ENCODE results near the gene ATN1.

The ATN1 gene

DNA sequence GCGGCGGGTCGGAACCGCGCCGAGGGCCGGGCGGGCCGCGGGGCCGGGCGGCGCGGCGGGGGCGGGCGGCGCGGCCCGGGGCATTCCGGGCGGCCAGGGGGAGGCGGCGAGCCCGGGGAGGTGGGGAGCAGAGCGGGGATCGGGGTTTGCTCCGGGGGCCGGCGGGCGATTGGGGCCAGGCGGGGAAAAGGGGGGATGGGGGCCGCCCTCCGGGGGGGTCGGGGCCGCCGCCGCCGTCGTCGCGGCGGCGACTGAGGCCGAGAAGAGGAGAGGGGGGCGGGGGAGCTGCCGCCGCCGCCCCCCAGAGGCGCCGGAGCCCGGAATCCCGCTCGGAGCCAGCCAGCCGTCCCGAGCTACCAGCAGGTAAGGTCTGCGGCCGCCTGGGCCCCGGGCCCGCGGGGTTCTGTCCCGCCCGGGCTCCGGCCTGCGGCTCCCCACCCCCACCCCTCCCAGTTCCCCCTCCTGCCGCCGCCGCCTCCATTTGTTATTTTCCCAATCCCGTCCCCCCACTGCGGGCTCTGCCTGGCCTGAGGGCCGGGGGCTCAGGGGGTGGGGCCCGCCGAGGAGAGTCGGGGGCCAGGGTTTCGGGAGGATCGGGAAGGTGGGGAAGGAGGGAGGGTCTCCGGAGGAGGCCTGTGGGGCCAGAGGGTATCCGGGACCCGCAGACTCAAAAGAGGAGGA lies 403 bp downstream of the ATN1 start:
- DNase-seq: no peak

- no peak for DNase-seq
Observed at GRCh38 chr12:6928703-6929407, 1.1 kb downstream of the ATN1 start.

GRCh38 chr12:6929466-6930452 lies 2.0 kb downstream of the ATN1 start:
- no peak for DNase-seq

- DNase-seq: no peak
Observed at GRCh38 chr12:6932766-6933165, 5.0 kb downstream of the ATN1 start.

DNA sequence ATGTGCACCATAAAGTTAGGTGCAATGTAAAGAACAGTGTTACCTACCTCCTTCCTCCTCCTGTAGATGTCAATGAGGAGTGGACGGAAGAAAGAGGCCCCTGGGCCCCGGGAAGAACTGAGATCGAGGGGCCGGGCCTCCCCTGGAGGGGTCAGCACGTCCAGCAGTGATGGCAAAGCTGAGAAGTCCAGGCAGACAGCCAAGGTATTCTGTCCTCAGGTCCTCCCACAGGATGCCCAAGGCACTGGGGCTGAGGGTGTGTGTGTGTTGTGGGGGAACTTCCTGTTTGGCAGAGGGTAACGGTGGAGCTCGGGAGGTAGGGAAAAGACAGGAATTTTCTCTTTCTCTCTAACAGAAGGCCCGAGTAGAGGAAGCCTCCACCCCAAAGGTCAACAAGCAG lies 6.4 kb downstream of the ATN1 start:
- DNase-seq: no peak

DNA sequence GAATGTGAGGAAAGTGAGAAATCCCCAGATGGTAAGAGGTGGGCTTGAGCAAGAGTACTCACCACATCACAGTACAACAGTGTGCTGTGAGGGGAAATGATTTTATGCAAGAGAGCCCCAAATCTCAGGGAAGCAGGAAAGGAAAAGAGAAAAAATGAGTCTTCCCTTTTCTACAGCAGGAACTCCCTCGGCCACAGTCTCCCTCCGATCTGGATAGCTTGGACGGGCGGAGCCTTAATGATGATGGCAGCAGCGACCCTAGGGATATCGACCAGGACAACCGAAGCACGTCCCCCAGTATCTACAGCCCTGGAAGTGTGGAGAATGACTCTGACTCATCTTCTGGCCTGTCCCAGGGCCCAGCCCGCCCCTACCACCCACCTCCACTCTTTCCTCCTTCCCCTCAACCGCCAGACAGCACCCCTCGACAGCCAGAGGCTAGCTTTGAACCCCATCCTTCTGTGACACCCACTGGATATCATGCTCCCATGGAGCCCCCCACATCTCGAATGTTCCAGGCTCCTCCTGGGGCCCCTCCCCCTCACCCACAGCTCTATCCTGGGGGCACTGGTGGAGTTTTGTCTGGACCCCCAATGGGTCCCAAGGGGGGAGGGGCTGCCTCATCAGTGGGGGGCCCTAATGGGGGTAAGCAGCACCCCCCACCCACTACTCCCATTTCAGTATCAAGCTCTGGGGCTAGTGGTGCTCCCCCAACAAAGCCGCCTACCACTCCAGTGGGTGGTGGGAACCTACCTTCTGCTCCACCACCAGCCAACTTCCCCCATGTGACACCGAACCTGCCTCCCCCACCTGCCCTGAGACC lies 7.8 kb downstream of the ATN1 start:
- no peak for DNase-seq

DNA sequence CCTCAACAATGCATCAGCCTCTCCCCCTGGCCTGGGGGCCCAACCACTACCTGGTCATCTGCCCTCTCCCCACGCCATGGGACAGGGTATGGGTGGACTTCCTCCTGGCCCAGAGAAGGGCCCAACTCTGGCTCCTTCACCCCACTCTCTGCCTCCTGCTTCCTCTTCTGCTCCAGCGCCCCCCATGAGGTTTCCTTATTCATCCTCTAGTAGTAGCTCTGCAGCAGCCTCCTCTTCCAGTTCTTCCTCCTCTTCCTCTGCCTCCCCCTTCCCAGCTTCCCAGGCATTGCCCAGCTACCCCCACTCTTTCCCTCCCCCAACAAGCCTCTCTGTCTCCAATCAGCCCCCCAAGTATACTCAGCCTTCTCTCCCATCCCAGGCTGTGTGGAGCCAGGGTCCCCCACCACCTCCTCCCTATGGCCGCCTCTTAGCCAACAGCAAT lies 8.5 kb downstream of the ATN1 start:
- DNase-seq: no peak

GRCh38 chr12:6936636-6937480 lies 9.1 kb downstream of the ATN1 start:
- no peak for DNase-seq

DNA sequence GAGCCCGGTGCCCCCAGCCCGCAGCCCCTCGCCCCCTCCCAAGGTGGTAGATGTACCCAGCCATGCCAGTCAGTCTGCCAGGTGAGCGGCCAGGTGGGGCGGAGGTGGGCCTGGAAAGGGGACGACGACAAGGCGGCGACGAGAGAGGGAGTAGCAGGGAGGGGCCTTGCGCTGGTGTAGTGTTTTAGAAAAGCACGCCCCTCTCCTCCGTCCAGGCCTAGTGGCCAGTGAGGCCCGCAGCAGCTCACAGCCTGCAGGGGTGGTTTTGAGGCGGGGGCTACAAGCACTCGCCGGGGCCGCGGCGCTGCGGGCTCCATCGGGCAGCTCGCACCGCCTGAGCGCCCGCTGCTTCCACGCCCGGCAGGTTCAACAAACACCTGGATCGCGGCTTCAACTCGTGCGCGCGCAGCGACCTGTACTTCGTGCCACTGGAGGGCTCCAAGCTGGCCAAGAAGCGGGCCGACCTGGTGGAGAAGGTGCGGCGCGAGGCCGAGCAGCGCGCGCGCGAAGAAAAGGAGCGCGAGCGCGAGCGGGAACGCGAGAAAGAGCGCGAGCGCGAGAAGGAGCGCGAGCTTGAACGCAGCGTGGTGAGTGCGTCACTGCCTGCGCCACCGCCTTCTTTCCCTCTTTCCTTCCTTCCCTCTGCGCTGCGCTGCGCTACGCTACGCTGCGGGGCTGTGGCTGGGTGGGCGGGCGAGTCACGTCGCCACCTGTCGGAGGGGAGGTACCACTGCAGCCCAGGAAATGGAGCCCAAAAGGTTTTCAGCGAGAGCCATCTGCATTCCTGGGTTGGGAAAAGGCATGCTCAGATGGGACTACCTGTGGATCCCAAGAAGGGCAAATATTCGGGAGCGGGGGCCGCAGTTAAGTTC lies 10.0 kb downstream of the ATN1 start:
- peak; percentile 90 to 96 for DNase-seq

DNA sequence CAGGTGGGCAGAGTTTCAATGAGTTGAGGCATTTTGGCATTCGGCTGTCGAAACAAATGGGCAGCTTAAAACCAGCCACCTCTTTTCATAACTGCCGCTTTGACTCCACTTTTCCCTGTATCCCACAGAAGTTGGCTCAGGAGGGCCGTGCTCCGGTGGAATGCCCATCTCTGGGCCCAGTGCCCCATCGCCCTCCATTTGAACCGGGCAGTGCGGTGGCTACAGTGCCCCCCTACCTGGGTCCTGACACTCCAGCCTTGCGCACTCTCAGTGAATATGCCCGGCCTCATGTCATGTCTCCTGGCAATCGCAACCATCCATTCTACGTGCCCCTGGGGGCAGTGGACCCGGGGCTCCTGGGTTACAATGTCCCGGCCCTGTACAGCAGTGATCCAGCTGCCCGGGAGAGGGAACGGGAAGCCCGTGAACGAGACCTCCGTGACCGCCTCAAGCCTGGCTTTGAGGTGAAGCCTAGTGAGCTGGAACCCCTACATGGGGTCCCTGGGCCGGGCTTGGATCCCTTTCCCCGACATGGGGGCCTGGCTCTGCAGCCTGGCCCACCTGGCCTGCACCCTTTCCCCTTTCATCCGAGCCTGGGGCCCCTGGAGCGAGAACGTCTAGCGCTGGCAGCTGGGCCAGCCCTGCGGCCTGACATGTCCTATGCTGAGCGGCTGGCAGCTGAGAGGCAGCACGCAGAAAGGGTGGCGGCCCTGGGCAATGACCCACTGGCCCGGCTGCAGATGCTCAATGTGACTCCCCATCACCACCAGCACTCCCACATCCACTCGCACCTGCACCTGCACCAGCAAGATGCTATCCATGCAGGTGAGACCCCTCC lies 10.8 kb downstream of the ATN1 start:
- no peak for DNase-seq

- DNase-seq: no peak
Observed at GRCh38 chr12:6939191-6939540, 11.4 kb downstream of the ATN1 start.

DNA sequence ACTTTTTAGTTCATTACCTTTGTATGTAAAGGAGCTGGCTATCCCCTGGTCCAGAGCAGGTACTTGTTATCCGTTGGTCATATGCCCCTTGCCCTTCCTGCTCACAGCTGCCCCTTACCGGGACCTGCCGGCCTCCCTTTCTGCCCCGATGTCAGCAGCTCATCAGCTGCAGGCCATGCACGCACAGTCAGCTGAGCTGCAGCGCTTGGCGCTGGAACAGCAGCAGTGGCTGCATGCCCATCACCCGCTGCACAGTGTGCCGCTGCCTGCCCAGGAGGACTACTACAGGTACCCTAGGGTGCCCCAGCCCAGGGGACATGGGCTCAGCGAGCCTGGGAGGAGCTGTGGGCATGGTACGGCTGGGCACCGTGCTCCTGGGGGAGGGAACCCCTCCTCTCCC lies 13.5 kb downstream of the ATN1 start:
- no peak for DNase-seq

DNA sequence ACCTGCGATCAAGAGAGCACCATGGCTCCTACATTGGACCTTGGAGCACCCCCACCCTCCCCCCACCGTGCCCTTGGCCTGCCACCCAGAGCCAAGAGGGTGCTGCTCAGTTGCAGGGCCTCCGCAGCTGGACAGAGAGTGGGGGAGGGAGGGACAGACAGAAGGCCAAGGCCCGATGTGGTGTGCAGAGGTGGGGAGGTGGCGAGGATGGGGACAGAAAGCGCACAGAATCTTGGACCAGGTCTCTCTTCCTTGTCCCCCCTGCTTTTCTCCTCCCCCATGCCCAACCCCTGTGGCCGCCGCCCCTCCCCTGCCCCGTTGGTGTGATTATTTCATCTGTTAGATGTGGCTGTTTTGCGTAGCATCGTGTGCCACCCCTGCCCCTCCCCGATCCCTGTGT lies 14.0 kb downstream of the ATN1 start:
- no peak for DNase-seq

DNA sequence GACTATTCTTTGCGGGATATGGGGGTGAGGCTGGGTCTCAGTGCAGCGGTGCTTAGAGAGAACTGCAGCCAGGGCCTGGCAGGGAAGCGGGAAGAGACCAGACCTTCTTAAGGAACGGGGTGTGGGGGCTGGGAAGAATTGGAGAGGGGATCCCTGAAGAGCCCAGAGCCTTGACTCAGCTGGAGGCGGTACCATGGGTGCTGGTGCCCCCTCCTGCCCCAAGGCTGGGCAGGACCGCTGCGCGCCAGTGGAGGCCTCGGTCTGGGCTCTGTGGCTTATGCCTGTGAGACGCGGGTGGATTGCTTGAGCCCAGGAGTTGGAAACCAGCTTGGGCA lies 14.5 kb downstream of the ATN1 start:
- no peak for DNase-seq

GRCh38 chr12:6943389-6943721 lies 15.6 kb downstream of the ATN1 start:
- DNase-seq: peak; percentile 83 to 89

DNA sequence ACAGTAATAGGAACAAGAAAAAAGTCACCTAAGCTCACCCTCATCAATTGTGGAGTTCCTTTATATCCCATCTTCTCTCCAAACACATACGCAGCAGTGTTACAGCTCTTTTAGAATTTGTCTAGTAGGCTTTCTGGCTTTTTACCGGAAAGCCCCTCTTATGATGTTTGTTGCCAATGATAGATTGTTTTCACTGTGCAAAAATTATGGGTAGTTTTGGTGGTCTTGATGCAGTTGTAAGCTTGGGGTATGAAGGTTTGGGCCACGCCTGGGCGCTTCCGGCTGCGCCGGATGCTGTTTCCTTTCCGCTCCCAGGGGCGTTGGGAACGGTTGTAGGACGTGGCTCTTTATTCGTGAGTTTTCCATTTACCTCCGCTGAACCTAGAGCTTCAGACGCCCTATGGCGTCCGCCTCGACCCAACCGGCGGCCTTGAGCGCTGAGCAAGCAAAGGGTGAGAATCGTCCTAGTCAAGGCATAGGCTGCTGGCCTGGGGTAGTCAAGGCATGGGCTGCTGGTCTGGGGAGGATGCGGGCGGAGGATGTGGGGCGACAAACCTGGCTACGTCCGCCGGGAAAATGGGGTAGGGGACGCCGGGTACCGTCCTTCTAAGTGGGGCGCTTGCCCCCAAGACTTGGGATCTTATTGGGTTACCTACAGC lies 16.1 kb downstream of the ATN1 start, which contains the start of the genes C12orf57 and RNU7-1:
TSS of gene C12orf57 (plus strand) at position 301 of the 659 bp plus-strand sequence. CDS start at position 401, 100 bp downstream.
TSS of gene RNU7-1 (plus strand) at position 95 of the 659 bp plus-strand sequence.
- DNase-seq: peak; percentile 61 to 88

DNA sequence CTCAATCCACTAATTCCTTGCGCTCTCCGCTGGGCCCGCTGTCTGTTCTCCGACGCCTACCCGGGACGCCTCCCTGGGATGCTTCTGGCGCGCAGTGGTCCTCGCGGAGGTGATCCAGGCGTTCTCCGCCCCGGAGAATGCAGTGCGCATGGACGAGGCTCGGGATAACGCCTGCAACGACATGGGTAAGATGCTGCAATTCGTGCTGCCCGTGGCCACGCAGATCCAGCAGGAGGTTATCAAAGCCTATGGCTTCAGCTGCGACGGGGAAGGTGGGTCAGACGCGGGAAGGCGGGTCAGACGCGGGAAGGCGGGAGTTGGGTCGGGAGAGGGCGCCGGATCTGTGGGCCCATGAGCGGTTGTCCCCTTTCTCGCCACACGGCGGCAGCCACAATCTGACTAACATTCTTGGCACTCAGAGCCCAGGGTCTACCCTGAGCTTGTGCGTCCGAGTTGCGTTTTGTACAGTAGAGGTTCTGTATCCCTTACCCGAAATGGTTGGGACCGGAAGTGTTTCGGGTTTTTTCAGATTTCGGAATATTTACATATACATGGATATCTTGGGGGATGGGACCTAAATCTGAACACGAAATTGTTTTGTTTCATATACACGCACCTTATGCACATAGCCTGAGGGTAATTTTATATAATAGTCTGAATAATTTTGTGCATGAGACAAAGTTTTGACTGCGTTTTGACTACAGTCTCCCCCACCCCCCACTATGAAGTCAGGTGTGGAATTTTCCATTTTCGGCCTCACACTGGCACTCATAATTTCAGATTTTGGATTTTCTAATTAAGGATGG lies 16.8 kb downstream of the ATN1 start:
- DNase-seq: peak; percentile 76 to 91

- DNase-seq: no peak
Observed at GRCh38 chr12:6945613-6946012, 17.9 kb downstream of the ATN1 start.
